ENCODE measurements around the gene KIF6. TPM values are rescaled to one million over a fixed set of nuclear protein-coding genes. Genes with fewer than 3 reads are reported as not detected.
"Not testable (repeated sequence)": the region's sequence is repeated elsewhere in the genome, so short reads cannot be mapped to it uniquely, and the experiment has no call there.

KIF6 gene
- polyA plus RNA-seq, 5 donors = 2.4 to 3.9 (median 2.6) TPM

- DNase-seq = not testable (repeated sequence)
These were observed 222.7 kb downstream of the KIF6 start for GRCh38 chr6:39502362-39502955.

GRCh38 chr6:39499053-39499452, 226.2 kb downstream of the KIF6 start:
- DNase-seq = no peak

GRCh38 chr6:39498096-39498495, 227.1 kb downstream of the KIF6 start:
- DNase-seq = no peak

DNA sequence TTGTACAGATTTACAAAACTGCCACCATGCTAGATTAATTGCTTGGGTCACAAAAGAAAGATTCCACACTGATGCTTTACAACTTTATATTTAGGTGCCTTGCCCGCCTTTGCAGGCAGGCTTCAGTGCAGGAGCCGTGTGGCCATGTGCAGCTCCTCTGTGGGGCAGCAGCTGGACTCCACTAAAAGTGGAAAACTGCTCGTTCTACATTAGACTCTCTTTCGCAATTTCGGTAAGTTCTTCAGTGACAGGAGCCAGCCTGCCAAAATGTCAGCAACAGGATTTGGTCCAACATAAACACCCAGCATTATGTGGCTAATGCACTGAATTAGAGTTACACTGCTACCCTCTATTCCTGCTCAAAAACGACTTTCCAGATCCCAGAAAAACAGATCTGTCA, 228.3 kb downstream of the KIF6 start:
- peak; percentile 89 to 94 for DNase-seq

DNA sequence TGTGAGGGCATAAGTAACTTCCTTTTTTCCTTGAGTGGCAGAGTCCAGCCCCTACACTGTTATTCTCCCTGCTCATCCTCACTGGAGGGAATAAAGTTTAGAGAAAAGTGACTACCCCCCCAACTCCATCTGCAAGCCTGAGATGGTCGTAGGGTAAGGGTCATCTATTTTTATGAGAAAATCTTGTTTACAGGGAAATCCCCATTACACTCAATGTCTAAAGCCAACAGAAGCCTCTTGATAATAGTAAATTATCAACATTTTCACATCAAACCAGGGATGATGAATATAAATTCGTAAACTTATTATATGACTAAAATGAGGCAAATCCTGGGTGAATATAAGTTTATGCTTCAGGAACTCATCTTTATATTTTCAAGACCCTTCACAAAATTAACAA, 228.8 kb downstream of the KIF6 start:
- DNase-seq = no peak

DNA sequence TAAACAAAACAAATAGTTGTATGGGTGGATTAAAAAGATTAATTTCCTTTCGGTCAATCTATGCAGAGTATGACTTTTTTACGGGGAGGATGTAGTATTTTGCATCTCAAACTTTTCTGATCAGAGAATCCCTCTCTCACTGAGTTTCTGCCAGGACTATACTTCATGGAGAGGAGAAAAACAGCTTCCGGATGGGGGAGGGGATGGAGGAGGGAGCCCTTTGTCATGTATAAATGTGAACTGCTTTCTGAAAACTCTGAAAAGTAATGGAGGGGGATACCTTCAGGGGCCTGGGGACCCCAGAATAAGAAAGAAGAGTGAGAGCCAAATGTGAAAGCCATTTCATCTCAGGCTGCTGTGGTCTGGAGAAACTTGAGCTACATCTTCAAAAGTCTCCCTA, 229.6 kb downstream of the KIF6 start:
- DNase-seq = no peak

- DNase-seq = no peak
These were observed 230.2 kb downstream of the KIF6 start for GRCh38 chr6:39494998-39495397.

- DNase-seq = no peak
These were observed 231.4 kb downstream of the KIF6 start for GRCh38 chr6:39493777-39494176.

DNA sequence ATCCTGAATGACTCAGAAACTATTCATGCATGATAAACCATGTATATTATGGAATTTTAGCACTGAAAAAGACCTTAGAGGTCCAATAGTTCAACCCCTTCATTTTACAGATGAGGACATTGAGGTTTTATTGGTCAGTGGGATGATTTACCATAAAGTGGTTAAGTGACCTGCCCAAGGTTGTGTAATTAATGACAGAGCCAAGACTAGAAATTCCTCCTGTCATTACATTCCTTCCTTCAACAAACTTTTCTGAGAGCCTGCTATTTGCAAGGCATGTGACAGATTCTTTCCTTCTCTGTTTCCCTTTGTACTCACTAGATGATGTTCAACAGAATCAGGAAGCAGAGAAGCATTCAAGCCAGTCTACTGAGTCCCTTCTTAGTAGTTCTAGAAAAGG, 232.0 kb downstream of the KIF6 start:
- DNase-seq = no peak

- peak; percentile 91 to 94 for DNase-seq
These were observed 235.1 kb downstream of the KIF6 start for GRCh38 chr6:39490108-39490507.

- no peak for DNase-seq
These were observed 236.8 kb downstream of the KIF6 start for GRCh38 chr6:39488255-39488879.

DNA sequence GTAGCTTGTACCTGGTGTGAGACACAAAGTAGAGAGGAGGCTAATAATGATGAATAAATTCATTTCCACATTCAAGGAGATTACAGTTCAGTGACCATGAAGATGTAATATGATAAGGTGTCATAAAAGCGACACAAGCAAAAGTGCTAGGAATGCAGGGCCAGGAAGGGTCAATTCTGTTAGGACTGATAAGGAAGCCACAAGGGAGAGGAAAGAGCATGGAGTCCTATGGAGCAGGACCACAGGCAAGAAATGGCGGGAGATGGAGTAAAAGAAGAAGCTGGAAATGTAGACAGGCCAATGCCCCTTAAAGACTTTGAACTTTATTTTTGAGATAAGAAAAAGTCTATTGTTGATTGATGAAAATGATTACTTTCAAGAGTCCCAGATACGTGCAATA, 240.9 kb downstream of the KIF6 start:
- DNase-seq = no peak

GRCh38 chr6:39479819-39480218, 245.4 kb downstream of the KIF6 start:
- not testable (repeated sequence) for DNase-seq

DNA sequence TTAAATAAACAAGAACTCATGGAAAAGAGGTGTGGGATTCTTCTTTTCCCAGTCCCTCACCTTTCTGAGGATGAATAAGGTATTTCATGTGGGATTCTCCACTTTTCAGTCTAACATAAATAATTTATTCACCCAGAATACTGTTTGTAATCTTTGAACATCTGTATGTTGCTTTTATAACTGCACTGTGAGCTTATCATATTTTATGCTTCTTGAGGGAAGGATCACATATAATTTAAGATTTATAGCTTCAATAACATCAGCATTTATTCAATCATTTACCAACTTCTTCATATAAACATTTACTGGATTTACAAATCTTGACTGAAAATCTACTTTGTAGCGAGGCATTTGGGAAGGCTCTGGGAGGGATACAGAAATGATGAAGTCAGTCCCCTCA, 248.5 kb downstream of the KIF6 start:
- DNase-seq = no peak

DNA sequence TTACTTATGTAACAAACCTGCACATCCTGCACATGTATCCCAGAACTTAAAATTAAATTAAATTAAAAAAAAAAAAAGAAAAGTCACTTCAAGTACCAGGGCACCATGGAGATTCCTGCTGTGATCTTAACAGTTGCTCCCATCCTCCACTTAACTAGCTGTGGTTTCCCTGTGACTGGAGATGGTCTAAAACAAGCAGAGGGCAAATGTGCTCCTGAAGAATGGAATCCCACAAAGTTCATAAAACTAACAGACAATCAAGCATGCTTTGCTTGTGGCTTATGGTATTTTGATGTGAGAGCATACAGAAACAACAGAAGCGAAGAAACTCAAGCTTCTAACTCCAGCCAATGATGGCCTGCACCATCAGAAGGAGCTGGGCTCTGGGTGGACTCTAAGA, 249.1 kb downstream of the KIF6 start:
- no peak for DNase-seq

DNA sequence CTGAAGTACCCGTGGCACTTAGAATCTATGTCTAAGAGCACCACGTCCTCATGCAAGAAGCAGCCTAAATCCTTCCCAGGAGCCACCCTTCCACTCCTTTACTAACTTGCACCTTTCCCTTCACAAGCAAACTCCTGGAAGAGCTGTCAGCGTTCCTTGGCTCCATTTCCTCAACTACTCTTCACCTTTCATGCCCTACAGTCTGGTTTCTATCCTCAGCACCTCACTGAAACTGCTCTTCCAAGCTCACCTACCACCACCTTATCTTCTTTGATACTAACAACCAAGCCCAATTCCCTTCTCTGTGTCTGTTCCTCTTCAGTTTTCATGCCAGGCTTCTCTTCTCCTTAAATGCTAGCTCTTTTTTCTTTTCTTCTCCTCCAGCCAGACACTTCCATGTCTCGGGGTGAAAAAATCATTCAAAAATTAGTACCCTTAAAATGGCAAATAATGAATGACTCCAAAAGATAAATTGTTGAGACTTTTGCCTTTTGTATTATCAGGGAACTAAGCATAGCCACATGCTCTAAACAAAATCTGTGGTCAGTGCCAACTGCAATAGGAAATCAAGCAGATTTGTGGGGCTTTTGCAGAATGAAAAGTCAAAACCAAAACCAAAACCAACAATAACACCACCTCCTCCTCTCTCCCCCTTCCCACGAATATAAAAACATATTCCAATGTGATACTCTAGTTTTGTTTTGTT, 253.1 kb downstream of the KIF6 start:
- DNase-seq = no peak

GRCh38 chr6:39470506-39470905, 254.7 kb downstream of the KIF6 start:
- DNase-seq = no peak

- DNase-seq = no peak
These were observed 256.8 kb downstream of the KIF6 start for GRCh38 chr6:39468385-39468784.

DNA sequence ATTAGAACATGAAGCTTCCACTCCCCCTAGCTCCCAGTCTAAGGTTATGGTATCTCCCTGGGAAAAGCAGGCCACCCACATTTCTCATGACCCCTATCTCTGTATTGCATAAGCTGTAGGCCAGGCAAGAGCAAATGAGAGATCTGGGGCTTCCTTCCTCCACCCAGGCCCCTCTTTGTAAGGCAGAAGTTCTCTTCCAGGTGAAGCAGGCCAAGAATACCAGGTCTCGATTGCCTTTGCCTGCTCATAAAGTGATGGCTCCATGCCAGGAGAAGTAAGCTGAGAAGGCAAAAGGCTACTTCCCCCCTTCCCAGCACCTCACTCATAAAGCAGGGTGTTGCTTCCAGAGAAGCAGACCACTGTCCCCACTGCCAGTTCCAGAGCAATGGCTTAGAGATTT, 258.6 kb downstream of the KIF6 start:
- no peak for DNase-seq

GRCh38 chr6:39465539-39465938, 259.7 kb downstream of the KIF6 start:
- DNase-seq = no peak

DNA sequence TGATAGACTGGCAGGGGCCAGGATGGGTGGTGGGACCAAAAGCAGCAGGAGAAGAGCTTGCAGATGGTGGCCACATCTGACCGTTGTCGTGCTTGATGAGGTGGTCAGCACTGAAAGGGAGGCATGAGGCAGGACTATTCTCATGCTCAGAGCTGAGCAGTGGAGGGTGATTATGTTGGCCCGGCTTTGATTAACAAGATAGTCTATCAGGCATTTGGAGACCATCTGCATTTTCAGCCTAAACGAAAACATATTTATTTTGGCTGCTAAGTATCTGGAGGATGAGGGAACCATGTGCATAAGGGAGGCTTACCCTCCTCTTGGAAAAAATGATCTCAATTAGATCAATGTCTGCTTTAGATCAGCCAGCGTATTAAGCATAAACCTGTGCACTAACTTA, 261.1 kb downstream of the KIF6 start:
- no peak for DNase-seq

DNA sequence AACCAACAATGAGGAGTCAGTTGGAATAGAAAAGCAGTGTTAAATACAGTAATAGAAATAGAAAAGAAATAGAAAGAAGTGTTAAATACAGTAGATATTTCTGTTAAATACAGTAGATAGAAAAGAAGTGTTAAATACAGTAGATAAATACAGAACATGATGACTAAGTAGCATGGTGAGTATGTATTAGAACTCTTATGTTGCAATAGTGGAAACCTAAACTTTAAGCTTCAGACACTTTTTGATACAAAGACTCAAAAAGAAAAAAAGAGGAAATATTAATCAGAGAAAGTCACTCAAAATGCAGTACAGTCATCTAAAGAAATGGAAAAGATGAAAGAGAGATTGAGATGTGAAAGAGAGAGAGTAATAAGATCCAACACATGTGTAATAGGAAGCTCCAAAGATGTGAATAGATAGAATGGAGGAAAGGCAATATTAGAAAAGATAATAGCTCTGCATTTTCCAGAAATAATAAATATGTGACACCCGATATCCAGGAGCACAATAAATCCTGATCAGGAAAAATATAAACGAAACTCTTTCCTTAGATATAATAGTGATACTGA, 271.2 kb downstream of the KIF6 start:
- no peak for DNase-seq

- no peak for DNase-seq
These were observed 272.0 kb downstream of the KIF6 start for GRCh38 chr6:39453241-39453640.

Measured in right lung (tissue), 5 donors.